K562 (cell line): ENCODE data around the gene GJD4. TPM values are rescaled to one million over a fixed set of nuclear protein-coding genes. Genes with fewer than 3 reads are reported as not detected.

ENCODE experiments used
- ATAC-seq: fragments of 200-7000 bp; cut with Tn5 transposase; 3 replicates; pipeline ENCODE4 v1.9.1; 2020; ENCODE audit warnings: moderate library complexity
- BruUV-seq: library from RNA; stranded (reverse); fragments of 400-500 nt; replicated peaks from 2 replicates; lab custom pipeline; 2021; lab: Mats Ljungman, UMichigan
- CTCF ChIA-PET: fragments of 300-600 bp; formaldehyde crosslinking; extraction: SDS; loops from one replicate; lab custom pipeline; 2021; ENCODE audit warnings: low intra/inter-chr PET ratio; lab: Yijun Ruan, JAX
- POLR2A ChIA-PET: fragments of 300-600, 350-650 bp; sonication (Branson Sonifier 250); formaldehyde crosslinking; extraction: SDS; loops from one replicate; lab custom pipeline; 2021; ENCODE audit warnings: antibody characterized with exemption, inconsistent platforms; lab: Yijun Ruan, JAX
- DNase-seq, 4 experiments: peaks; one replicate each; pipeline versions ENCODE4 v3.0.0 to v3.0.0-alpha.2; 2011 to 2018; ENCODE audit warnings: low spot score in 3 of 4, mixed read lengths in 3 of 4; ENCODE audit errors: extremely low read depth in 1 of 4
- FAIRE-seq: peaks from 2 replicates; lab custom pipeline; 2011; peaks lifted over from hg19 to GRCh38; lab: Jason Lieb, UNC
- H2AFZ ChIP-seq: 2 replicates; pipeline ENCODE4 v1.6.0; 2011; ENCODE audit warnings: low read depth, low read length, control low read depth, inconsistent platforms
- H3K27ac ChIP-seq: fragments of 200-600 bp; 3 replicates; pipeline ENCODE4 v1.8.0; 2011; ENCODE audit warnings: low read depth, mild to moderate bottlenecking, control low read depth, inconsistent platforms, low read length, moderate library complexity, mixed read lengths; ENCODE audit errors: extremely low read depth
- H3K27me3 ChIP-seq, 2 experiments: fragments of 300-600 bp in 1 of 2; 2 replicates in 1 of 2; 3 replicates in 1 of 2; pipeline versions ENCODE4 v1.6.0 to v1.8.0; 2011; ENCODE audit warnings: inconsistent platforms in 2 of 2, low read length in 2 of 2, mild to moderate bottlenecking in 1 of 2, mixed read lengths in 1 of 2, moderate library complexity in 1 of 2; ENCODE audit not compliant: control insufficient read depth in 2 of 2, insufficient read depth in 2 of 2
- H3K36me3 ChIP-seq: fragments of 300-600 bp; 3 replicates; pipeline ENCODE4 v1.8.0; 2011; ENCODE audit warnings: mild to moderate bottlenecking, low read length, inconsistent platforms; ENCODE audit not compliant: control insufficient read depth, insufficient read depth
- H3K4me1 ChIP-seq, 2 experiments: fragments of 200-600 bp in 1 of 2; replicated peaks in 1 of 2; 2 replicates in 1 of 2; 3 replicates in 1 of 2; pipeline versions ENCODE4 v1.5.1 to v1.8.0; 2011; ENCODE audit warnings: inconsistent platforms in 2 of 2, low read length in 2 of 2, mild to moderate bottlenecking in 1 of 2, mixed read lengths in 1 of 2, moderate library complexity in 1 of 2; ENCODE audit not compliant: control insufficient read depth in 2 of 2, insufficient read depth in 2 of 2
- H3K4me2 ChIP-seq: 2 replicates; pipeline ENCODE4 v1.6.1; 2011; ENCODE audit warnings: low read length, control low read depth, inconsistent platforms, mixed read lengths; ENCODE audit not compliant: insufficient read depth
- H3K4me3 ChIP-seq: fragments of 200-600 bp; sonication (generic), shearing (Covaris generic); 2 replicates; pipeline ENCODE4 v1.5.1; 2016; ENCODE audit warnings: control low read depth, inconsistent platforms
- H3K79me2 ChIP-seq: fragments of 200-600 bp; 3 replicates; pipeline ENCODE4 v1.8.0; 2011; ENCODE audit warnings: low read length, inconsistent platforms; ENCODE audit not compliant: control insufficient read depth, insufficient read depth
- H3K9ac ChIP-seq, 2 experiments: 2 replicates each; pipeline versions ENCODE4 v1.6.0 to v1.6.1; 2011; ENCODE audit warnings: low read depth in 2 of 2, low read length in 2 of 2, control low read depth in 1 of 2, inconsistent platforms in 1 of 2, mild to moderate bottlenecking in 1 of 2, mixed read lengths in 1 of 2; ENCODE audit not compliant: insufficient read depth in 1 of 2
- H3K9me1 ChIP-seq: one replicate; pipeline ENCODE4 v1.6.0; 2011; ENCODE audit warnings: inconsistent platforms, mild to moderate bottlenecking, low read length, moderate library complexity; ENCODE audit not compliant: control insufficient read depth, insufficient read depth
- H3K9me3 ChIP-seq: replicated peaks from 2 replicates; pipeline ENCODE4 v1.5.1; 2011; ENCODE audit warnings: low read depth, low read length, inconsistent platforms; ENCODE audit not compliant: control insufficient read depth, insufficient read depth
- H4K20me1 ChIP-seq: replicated peaks from 2 replicates; pipeline ENCODE4 v1.6.1; 2011; ENCODE audit warnings: low read length, inconsistent platforms, mixed read lengths; ENCODE audit not compliant: control insufficient read depth, insufficient read depth
- ARID1B ChIP-seq: fragments of 450-650 bp; IDR thresholded peaks from 2 replicates; pipeline ENCODE4 v1.6.1; 2016; ENCODE audit warnings: antibody characterized with exemption, mild to moderate bottlenecking, inconsistent platforms
- ARID2 ChIP-seq: fragments of 450-650 bp; IDR thresholded peaks from 2 replicates; pipeline ENCODE4 v1.6.1; 2017; ENCODE audit warnings: antibody characterized with exemption, mild to moderate bottlenecking
- FOXA1 ChIP-seq: fragments of 450-650 bp; IDR thresholded peaks from 2 replicates; pipeline ENCODE4 v1.6.1; 2016; ENCODE audit warnings: mild to moderate bottlenecking, borderline replicate concordance
- HDAC6 ChIP-seq: IDR thresholded peaks from 2 replicates; pipeline ENCODE4 v1.6.1; 2012; ENCODE audit warnings: low read depth, mild to moderate bottlenecking, control low read depth, inconsistent platforms, low read length, moderate library complexity
- TAL1 ChIP-seq: fragments of 450-650 bp; IDR thresholded peaks from 2 replicates; pipeline ENCODE4 v1.6.1; 2016; ENCODE audit warnings: mild to moderate bottlenecking
- ZNF324 ChIP-seq: fragments of 250-450 bp; sonication (Bioruptor Pico); IDR thresholded peaks from 2 replicates; pipeline ENCODE4 v1.4.0; 2020; ENCODE audit warnings: mild to moderate bottlenecking
- WGBS: fragments of 100-300 bp; shearing (Covaris generic); methylation state at CpG from one replicate; pipeline ENCODE4 v1.1.6; 2016; ENCODE audit warnings: low coverage, mixed read lengths; ENCODE audit not compliant: insufficient coverage; ENCODE audit errors: missing lambda C conversion rate; 5-methylcytosine and 5-hydroxymethylcytosine counted together
- in situ Hi-C: fragments of 300-500 bp; cut with MboI; formaldehyde crosslinking; loops from 4 replicates; pipeline ENCODE4 v1.15.0; 2018; ENCODE audit warnings: inconsistent platforms, mixed read lengths
- intact Hi-C: fragments of 100-400 bp; cut with micrococcal nuclease; formaldehyde crosslinking; loops from 2 replicates; pipeline ENCODE4 v1.14.2; 2022
- polyA plus RNA-seq, 8 experiments: library from polyadenylated mRNA; depleted of rRNA in 4 of 8; stranded (reverse) in 5 of 8; unstranded in 3 of 8; fragments of >200 nt; fragmentation: Nextera tagmentation in 2 of 8; fragmentation: Illumina TruSeq in 1 of 8; extraction: Ambion mirVana in 2 of 8; extraction: Trizol in 1 of 8; gene quantifications; 2 replicates each; pipeline versions ENCODE4 v1.2.1 to v1.2.3, GENCODE V29; 2011 to 2014; ENCODE audit warnings: inconsistent platforms in 1 of 8, missing spikeins in 1 of 8
- total RNA-seq, 7 experiments: library from RNA; depleted of rRNA in 6 of 7; stranded (reverse); fragments of >200 nt in 6 of 7; fragmentation: Illumina TruSeq in 2 of 7; extraction: Trizol in 2 of 7; gene quantifications; 2 replicates each; pipeline versions ENCODE4 v1.2.1 to v1.2.3, GENCODE V29; 2011 to 2021; ENCODE audit warnings: low replicate concordance in 1 of 7
- TF ChIP-seq, protein P1 (sequence below), 2 experiments: fragments of 450-650 bp; IDR thresholded peaks; 2 replicates each; pipeline ENCODE4 v1.6.1; 2018; ENCODE audit warnings: mild to moderate bottlenecking in 2 of 2, low read depth in 1 of 2; ENCODE audit not compliant: partially characterized antibody in 2 of 2
- TF ChIP-seq, protein P2 (sequence below), 2 experiments: IDR thresholded peaks in 1 of 2; conservative IDR thresholded peaks in 1 of 2; 2 replicates each; pipeline ENCODE4 v1.6.1; 2016; ENCODE audit warnings: low read depth in 2 of 2, mild to moderate bottlenecking in 1 of 2, missing compliant biosample characterization in 1 of 2, missing genetic modification characterization in 1 of 2, moderate library complexity in 1 of 2

GJD4 gene
- total and polyA plus RNA-seq, 9 of the 15 experiments (the other 6 are each of a cell fraction or from before 2014, with no cell fraction given) = not detected

DNA sequence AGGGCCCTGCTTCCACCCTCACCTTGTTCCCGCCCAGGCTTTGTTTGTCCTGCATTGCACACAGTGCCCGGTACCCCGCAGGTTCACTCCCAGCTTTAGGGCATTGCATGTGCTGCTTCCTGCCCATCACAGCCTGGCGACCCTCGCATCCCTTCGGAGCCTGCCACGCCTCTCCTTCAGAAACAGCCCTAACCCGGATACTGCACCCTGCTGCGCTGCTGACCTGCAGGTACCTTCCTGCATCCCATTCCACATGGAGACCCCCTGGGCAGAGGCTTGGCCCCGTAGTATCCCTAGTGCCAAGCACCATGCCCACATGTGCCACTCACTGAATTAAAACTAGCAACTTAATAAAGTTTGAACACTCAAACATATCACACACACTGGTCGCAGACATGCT is 19.8 kb upstream of the GJD4 start (continued):
- TF ChIP-seq, protein P1, sequence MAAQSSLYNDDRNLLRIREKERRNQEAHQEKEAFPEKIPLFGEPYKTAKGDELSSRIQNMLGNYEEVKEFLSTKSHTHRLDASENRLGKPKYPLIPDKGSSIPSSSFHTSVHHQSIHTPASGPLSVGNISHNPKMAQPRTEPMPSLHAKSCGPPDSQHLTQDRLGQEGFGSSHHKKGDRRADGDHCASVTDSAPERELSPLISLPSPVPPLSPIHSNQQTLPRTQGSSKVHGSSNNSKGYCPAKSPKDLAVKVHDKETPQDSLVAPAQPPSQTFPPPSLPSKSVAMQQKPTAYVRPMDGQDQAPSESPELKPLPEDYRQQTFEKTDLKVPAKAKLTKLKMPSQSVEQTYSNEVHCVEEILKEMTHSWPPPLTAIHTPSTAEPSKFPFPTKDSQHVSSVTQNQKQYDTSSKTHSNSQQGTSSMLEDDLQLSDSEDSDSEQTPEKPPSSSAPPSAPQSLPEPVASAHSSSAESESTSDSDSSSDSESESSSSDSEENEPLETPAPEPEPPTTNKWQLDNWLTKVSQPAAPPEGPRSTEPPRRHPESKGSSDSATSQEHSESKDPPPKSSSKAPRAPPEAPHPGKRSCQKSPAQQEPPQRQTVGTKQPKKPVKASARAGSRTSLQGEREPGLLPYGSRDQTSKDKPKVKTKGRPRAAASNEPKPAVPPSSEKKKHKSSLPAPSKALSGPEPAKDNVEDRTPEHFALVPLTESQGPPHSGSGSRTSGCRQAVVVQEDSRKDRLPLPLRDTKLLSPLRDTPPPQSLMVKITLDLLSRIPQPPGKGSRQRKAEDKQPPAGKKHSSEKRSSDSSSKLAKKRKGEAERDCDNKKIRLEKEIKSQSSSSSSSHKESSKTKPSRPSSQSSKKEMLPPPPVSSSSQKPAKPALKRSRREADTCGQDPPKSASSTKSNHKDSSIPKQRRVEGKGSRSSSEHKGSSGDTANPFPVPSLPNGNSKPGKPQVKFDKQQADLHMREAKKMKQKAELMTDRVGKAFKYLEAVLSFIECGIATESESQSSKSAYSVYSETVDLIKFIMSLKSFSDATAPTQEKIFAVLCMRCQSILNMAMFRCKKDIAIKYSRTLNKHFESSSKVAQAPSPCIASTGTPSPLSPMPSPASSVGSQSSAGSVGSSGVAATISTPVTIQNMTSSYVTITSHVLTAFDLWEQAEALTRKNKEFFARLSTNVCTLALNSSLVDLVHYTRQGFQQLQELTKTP (IDR thresholded peaks at IDR 0.05; ENCODE audit: low read depth in 1 of 2, partially characterized antibody in 2 of 2) = no peak
- TF ChIP-seq ARID1B (no peak), ARID2 (no peak), HDAC6 (no peak), TAL1 (no peak), ZNF324 (CRISPR knock-in tag) (no peak)
- TF ChIP-seq, all 486 proteins: peak for 0

DNA sequence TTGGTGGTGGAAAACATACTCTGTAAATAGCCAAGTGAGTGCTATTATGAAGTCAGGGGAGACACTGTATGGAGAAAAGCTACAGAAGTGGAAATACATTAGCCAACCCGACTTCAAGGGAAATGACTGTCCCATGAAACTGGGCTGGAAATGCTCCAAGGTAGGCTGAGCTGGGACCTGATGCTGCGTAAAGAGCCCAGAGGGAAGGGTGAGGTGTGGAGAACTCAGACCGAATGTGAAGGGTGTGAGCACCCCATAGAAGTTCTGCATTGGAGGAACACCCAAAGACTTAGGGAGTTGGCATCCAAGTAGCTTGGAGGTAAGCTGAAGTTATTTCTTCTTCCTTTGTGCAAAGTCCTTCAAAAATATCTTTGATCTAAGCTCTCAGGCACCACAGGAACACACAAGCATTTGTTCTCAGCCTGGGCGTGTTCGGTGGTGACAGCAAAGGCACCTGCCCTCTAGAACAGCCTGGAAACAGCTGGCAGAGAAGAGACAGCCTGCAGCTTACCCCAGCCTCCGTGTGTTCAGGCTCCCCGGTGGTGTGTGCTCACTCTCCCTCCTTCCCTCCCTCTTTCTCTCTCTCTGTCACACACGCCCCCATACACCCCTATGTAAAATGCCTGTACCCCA is 19.1 kb upstream of the GJD4 start:
- no peak for DNase-seq
- Histone ChIP-seq H3K27me3 (peaks cover 22 to 32% of the 10 kb centered on the region in 2 experiments; a peak in 4 of 5 replicates), H3K4me1 (no peaks in the 10 kb centered on the region), H4K20me1 (0 out of 2 replicates have a peak, but pooled peaks cover 5% of the 10 kb centered on the region), H3K9ac (no peak overlapping the region), H3K9me1 (no peaks in the 10 kb centered on the region), H3K4me3 (no peak overlapping the region), H3K27ac (no peak overlapping the region), H2AFZ (no peak overlapping the region), H3K9me3 (no peaks in the 10 kb centered on the region), H3K79me2 (no peaks in the 10 kb centered on the region), H3K36me3 (no peaks in the 10 kb centered on the region), H3K4me2 (no peak overlapping the region)
- CTCF ChIA-PET = no interaction called here
- WGBS = 0% methylated on average over 6 of the region's 8 CpGs
- in situ Hi-C loops = no loop called here
- no peak for ATAC-seq
- intact Hi-C loops = no loop called here
- no TSS peak for BruUV-seq
- POLR2A ChIA-PET = interaction anchor here (0.7 kb wide), 1 partner anchor 16 kb away, joined by 3 read pairs; no protein-coding TSS in a partner anchor
- no peak for FAIRE-seq
- TF ChIP-seq, protein P2, sequence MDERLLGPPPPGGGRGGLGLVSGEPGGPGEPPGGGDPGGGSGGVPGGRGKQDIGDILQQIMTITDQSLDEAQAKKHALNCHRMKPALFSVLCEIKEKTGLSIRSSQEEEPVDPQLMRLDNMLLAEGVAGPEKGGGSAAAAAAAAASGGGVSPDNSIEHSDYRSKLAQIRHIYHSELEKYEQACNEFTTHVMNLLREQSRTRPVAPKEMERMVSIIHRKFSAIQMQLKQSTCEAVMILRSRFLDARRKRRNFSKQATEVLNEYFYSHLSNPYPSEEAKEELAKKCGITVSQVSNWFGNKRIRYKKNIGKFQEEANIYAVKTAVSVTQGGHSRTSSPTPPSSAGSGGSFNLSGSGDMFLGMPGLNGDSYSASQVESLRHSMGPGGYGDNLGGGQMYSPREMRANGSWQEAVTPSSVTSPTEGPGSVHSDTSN (CRISPR knock-in tag; IDR thresholded peaks at IDR 0.05; ENCODE audit: low read depth) = no peak
- TF ChIP-seq, protein P2 (tag; conservative IDR thresholded peaks at IDR 0.05; ENCODE audit: low read depth) = no peak
- no peak for TF ChIP-seq FOXA1
